HepG2 (cell line): ENCODE results near the gene ABTB2. TPM values are rescaled to one million over a fixed set of nuclear protein-coding genes. Genes with fewer than 3 reads are reported as not detected.
A peak's percentile ranks its signal among the peaks of the same experiment; 100 is the strongest.

Source experiments
- BCL6 ChIP-seq: IDR thresholded peaks from 2 replicates; pipeline ENCODE4 v1.6.1; 2016; ENCODE audit warnings: missing genetic modification reagents, missing compliant biosample characterization
- CREB1 ChIP-seq, 2 experiments: fragments of 450-650 bp in 1 of 2; IDR thresholded peaks; 2 replicates each; pipeline ENCODE4 v1.6.1; 2016 to 2017; ENCODE audit warnings: control low read depth in 1 of 2, mild to moderate bottlenecking in 1 of 2, missing compliant biosample characterization in 1 of 2, missing genetic modification characterization in 1 of 2
- HES4 ChIP-seq: sonication (generic); formaldehyde crosslinking; IDR thresholded peaks from 2 replicates; pipeline ENCODE4 v1.9.0; 2021; ENCODE audit warnings: mild to moderate bottlenecking, missing genetic modification reagents, borderline replicate concordance
- JARID2 ChIP-seq: sonication (generic); formaldehyde crosslinking; IDR thresholded peaks from 2 replicates; pipeline ENCODE4 v1.8.1; 2023; ENCODE audit warnings: missing genetic modification reagents, inconsistent platforms; ENCODE audit not compliant: insufficient replicate concordance
- RBM39 ChIP-seq: fragments of 200-400 bp; formaldehyde crosslinking; IDR thresholded peaks from one replicate; pipeline ENCODE4 v1.6.1; 2018; ENCODE audit warnings: antibody characterized with exemption, mild to moderate bottlenecking, low read depth, low read length; ENCODE audit not compliant: poor library complexity, severe bottlenecking
- REL ChIP-seq: sonication (generic); formaldehyde crosslinking; conservative IDR thresholded peaks from 2 replicates; pipeline ENCODE4 v1.8.0; 2022; ENCODE audit warnings: mild to moderate bottlenecking, missing genetic modification reagents, moderate library complexity
- SUZ12 ChIP-seq: fragments of 150-350 bp; IDR thresholded peaks from 2 replicates; pipeline ENCODE4 v1.6.1; 2014; ENCODE audit warnings: low read depth, low read length
- ZBTB7B ChIP-seq: sonication (generic); formaldehyde crosslinking; IDR thresholded peaks from 2 replicates; pipeline ENCODE4 v1.4.0; 2020; ENCODE audit warnings: missing genetic modification reagents
- ZFX ChIP-seq: sonication (generic); formaldehyde crosslinking; IDR thresholded peaks from 2 replicates; pipeline ENCODE4 v1.4.0; 2020; ENCODE audit warnings: mild to moderate bottlenecking, low read depth, missing genetic modification reagents, moderate library complexity
- ZNF263 ChIP-seq: sonication (generic); formaldehyde crosslinking; IDR thresholded peaks from 2 replicates; pipeline ENCODE4 v1.4.0; 2020; ENCODE audit warnings: missing genetic modification reagents
- ZNF34 ChIP-seq: sonication (generic); formaldehyde crosslinking; IDR thresholded peaks from 2 replicates; pipeline ENCODE4 v1.4.0; 2020; ENCODE audit warnings: mild to moderate bottlenecking, missing genetic modification reagents, borderline replicate concordance
- ZNF441 ChIP-seq: sonication (generic); formaldehyde crosslinking; IDR thresholded peaks from 2 replicates; pipeline ENCODE4 v1.7.0; 2021; ENCODE audit warnings: missing genetic modification reagents, borderline replicate concordance
- ZNF562 ChIP-seq: sonication (generic); formaldehyde crosslinking; IDR thresholded peaks from 2 replicates; pipeline ENCODE4 v1.8.0; 2022; ENCODE audit warnings: missing genetic modification reagents, borderline replicate concordance
- ZNF563 ChIP-seq: sonication (generic); formaldehyde crosslinking; IDR thresholded peaks from 2 replicates; pipeline ENCODE4 v1.8.0; 2022; ENCODE audit warnings: mild to moderate bottlenecking, moderate library complexity, missing genetic modification reagents
- ZNF564 ChIP-seq: sonication (generic); formaldehyde crosslinking; IDR thresholded peaks from 2 replicates; pipeline ENCODE4 v1.8.1; 2023; ENCODE audit warnings: mild to moderate bottlenecking, missing genetic modification reagents
- ZNF572 ChIP-seq: sonication (generic); formaldehyde crosslinking; IDR thresholded peaks from 2 replicates; pipeline ENCODE4 v1.5.1; 2020; ENCODE audit warnings: mild to moderate bottlenecking, missing genetic modification reagents
- ZNF75D ChIP-seq: sonication (generic); formaldehyde crosslinking; IDR thresholded peaks from 2 replicates; pipeline ENCODE4 v1.8.1; 2023; ENCODE audit warnings: missing genetic modification reagents, mild to moderate bottlenecking, borderline replicate concordance
- polyA plus RNA-seq, 8 experiments: library from polyadenylated mRNA; depleted of rRNA in 3 of 8; stranded (reverse) in 7 of 8; unstranded in 1 of 8; fragments of >200 nt; fragmentation: Illumina TruSeq in 4 of 8; extraction: Trizol in 4 of 8; gene quantifications; 2 replicates each; pipeline versions ENCODE4 v1.2.1 to v1.2.3, GENCODE V29; 2011 to 2016; ENCODE audit warnings: low read depth in 4 of 8, missing spikeins in 1 of 8, mixed read lengths in 1 of 8; ENCODE audit not compliant: insufficient read depth in 1 of 8
- total RNA-seq, 5 experiments: library from RNA; depleted of rRNA; stranded (reverse); fragments of >200 nt; fragmentation: Illumina TruSeq; extraction: Trizol; gene quantifications; 2 replicates each; pipeline ENCODE4 v1.2.3, GENCODE V29; 2016; ENCODE audit warnings: low read depth in 1 of 5
- TF ChIP-seq, protein P1 (sequence below): sonication (generic); formaldehyde crosslinking; IDR thresholded peaks from 2 replicates; pipeline ENCODE4 v1.5.0; 2020; ENCODE audit warnings: missing genetic modification reagents
- TF ChIP-seq, protein P2 (sequence below): sonication (generic); formaldehyde crosslinking; IDR thresholded peaks from 2 replicates; pipeline ENCODE4 v1.4.0; 2020; ENCODE audit warnings: missing genetic modification reagents
- TF ChIP-seq, protein P3 (sequence below): sonication (generic); formaldehyde crosslinking; IDR thresholded peaks from 2 replicates; pipeline ENCODE4 v1.5.0; 2020; ENCODE audit warnings: mild to moderate bottlenecking, missing genetic modification reagents, moderate library complexity
- TF ChIP-seq, protein P4 (sequence below): sonication (generic); formaldehyde crosslinking; IDR thresholded peaks from 2 replicates; pipeline ENCODE4 v1.4.0; 2020; ENCODE audit warnings: missing genetic modification reagents, borderline replicate concordance
- TF ChIP-seq, protein P5 (sequence below): sonication (generic); formaldehyde crosslinking; IDR thresholded peaks from 2 replicates; pipeline ENCODE4 v1.4.0; 2020; ENCODE audit warnings: missing genetic modification reagents

Gene ABTB2
- total and polyA plus RNA-seq, 2 of the 13 experiments (the other 11 are each of a cell fraction or from before 2014, with no cell fraction given): 5.1 to 15.4 TPM

DNA sequence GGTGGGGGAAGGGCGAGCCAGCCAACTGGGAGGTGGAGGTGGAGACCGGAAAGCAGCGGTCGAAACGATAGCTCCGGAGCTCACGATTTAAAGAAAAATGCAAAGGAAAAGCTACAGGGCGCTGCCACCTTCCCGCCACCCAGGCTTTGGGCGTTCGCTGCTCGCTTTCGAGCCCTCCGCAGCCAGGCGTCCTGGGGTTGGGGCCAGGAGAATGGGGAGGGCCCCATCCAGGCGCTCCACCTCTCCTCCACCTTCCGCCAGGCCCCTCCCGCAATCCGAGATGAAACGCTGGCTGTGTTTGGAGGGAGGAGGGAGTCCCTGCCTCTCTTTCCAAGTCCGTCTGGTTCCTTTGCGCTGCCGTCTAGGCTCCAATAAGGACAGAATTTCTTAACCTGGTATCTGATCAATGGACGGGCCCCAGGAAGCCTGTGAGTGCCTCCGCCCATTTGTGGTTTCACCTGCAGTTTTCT lies 483 bp upstream of the ABTB2 start (continued):
- TF ChIP-seq, protein P1, sequence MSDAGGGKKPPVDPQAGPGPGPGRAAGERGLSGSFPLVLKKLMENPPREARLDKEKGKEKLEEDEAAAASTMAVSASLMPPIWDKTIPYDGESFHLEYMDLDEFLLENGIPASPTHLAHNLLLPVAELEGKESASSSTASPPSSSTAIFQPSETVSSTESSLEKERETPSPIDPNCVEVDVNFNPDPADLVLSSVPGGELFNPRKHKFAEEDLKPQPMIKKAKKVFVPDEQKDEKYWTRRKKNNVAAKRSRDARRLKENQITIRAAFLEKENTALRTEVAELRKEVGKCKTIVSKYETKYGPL (CRISPR knock-in tag): no peak
- TF ChIP-seq CREB1 (IDR thresholded peaks at IDR 0.05) (no peak), CREB1 (CRISPR knock-in tag; IDR thresholded peaks at IDR 0.05) (no peak), ZFX (CRISPR knock-in tag) (no peak), ZNF263 (CRISPR knock-in tag) (peak; percentile 70; the same call in 1 of the 2 replicates), JARID2 (no peak), ZNF564 (no peak), ZNF572 (CRISPR knock-in tag) (0 out of 2 replicates have a peak, but pooled peaks have one; percentile 38), ZNF75D (CRISPR knock-in tag) (no peak), RBM39 (peak; percentile 28), REL (no peak), BCL6 (CRISPR knock-in tag) (peak; percentile 50; the same call in 1 of the 2 replicates), ZNF441 (CRISPR knock-in tag) (0 out of 2 replicates have a peak, but pooled peaks have one; percentile 14), ZBTB7B (no peak), HES4 (CRISPR knock-in tag) (no peak), ZNF563 (CRISPR knock-in tag) (no peak), ZNF562 (CRISPR knock-in tag) (no peak), SUZ12 (no peak), ZNF34 (CRISPR knock-in tag) (no peak)
- TF ChIP-seq, protein P2, sequence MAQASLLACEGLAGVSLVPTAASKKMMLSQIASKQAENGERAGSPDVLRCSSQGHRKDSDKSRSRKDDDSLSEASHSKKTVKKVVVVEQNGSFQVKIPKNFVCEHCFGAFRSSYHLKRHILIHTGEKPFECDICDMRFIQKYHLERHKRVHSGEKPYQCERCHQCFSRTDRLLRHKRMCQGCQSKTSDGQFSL (CRISPR knock-in tag): peak; percentile 93
- TF ChIP-seq, protein P3, sequence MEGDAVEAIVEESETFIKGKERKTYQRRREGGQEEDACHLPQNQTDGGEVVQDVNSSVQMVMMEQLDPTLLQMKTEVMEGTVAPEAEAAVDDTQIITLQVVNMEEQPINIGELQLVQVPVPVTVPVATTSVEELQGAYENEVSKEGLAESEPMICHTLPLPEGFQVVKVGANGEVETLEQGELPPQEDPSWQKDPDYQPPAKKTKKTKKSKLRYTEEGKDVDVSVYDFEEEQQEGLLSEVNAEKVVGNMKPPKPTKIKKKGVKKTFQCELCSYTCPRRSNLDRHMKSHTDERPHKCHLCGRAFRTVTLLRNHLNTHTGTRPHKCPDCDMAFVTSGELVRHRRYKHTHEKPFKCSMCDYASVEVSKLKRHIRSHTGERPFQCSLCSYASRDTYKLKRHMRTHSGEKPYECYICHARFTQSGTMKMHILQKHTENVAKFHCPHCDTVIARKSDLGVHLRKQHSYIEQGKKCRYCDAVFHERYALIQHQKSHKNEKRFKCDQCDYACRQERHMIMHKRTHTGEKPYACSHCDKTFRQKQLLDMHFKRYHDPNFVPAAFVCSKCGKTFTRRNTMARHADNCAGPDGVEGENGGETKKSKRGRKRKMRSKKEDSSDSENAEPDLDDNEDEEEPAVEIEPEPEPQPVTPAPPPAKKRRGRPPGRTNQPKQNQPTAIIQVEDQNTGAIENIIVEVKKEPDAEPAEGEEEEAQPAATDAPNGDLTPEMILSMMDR (CRISPR knock-in tag): no peak
- TF ChIP-seq, protein P4, sequence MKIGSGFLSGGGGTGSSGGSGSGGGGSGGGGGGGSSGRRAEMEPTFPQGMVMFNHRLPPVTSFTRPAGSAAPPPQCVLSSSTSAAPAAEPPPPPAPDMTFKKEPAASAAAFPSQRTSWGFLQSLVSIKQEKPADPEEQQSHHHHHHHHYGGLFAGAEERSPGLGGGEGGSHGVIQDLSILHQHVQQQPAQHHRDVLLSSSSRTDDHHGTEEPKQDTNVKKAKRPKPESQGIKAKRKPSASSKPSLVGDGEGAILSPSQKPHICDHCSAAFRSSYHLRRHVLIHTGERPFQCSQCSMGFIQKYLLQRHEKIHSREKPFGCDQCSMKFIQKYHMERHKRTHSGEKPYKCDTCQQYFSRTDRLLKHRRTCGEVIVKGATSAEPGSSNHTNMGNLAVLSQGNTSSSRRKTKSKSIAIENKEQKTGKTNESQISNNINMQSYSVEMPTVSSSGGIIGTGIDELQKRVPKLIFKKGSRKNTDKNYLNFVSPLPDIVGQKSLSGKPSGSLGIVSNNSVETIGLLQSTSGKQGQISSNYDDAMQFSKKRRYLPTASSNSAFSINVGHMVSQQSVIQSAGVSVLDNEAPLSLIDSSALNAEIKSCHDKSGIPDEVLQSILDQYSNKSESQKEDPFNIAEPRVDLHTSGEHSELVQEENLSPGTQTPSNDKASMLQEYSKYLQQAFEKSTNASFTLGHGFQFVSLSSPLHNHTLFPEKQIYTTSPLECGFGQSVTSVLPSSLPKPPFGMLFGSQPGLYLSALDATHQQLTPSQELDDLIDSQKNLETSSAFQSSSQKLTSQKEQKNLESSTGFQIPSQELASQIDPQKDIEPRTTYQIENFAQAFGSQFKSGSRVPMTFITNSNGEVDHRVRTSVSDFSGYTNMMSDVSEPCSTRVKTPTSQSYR (CRISPR knock-in tag): peak; percentile 67; the same call in 1 of the 2 replicates
- TF ChIP-seq, protein P5, sequence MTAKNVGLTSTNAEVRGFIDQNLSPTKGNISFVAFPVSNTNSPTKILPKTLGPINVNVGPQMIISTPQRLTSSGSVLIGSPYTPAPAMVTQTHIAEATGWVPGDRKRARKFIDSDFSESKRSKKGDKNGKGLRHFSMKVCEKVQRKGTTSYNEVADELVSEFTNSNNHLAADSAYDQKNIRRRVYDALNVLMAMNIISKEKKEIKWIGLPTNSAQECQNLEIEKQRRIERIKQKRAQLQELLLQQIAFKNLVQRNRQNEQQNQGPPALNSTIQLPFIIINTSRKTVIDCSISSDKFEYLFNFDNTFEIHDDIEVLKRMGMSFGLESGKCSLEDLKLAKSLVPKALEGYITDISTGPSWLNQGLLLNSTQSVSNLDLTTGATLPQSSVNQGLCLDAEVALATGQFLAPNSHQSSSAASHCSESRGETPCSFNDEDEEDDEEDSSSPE: no peak
